Neural progenitor cell (in vitro differentiated cells): Measurements from ENCODE around the gene TMEM232. TPM values are rescaled to one million over a fixed set of nuclear protein-coding genes. Genes with fewer than 3 reads are reported as not detected.

Experiments
- DNase-seq: peaks from one replicate; pipeline ENCODE4 v3.0.0-alpha.2; 2016; ENCODE audit warnings: low spot score
- H2AFZ ChIP-seq: fragments of 200-600 bp; sonication (generic); replicated peaks from 2 replicates; pipeline ENCODE4 v1.6.1; 2016; ENCODE audit warnings: antibody characterized with exemption
- H3F3A ChIP-seq: fragments of 200-600 bp; sonication (generic); 2 replicates; pipeline ENCODE4 v1.6.1; 2016; ENCODE audit warnings: antibody characterized with exemption, low read depth
- H3K27ac ChIP-seq: fragments of 200-600 bp; sonication (generic); 2 replicates; pipeline ENCODE4 v1.5.1; 2016; ENCODE audit warnings: mild to moderate bottlenecking
- H3K27me3 ChIP-seq: fragments of 200-600 bp; sonication (generic); 2 replicates; pipeline ENCODE4 v1.6.1; 2016; ENCODE audit warnings: mild to moderate bottlenecking, moderate library complexity
- H3K36me3 ChIP-seq: fragments of 200-600 bp; sonication (generic); 2 replicates; pipeline ENCODE4 v1.5.1; 2016
- H3K4me1 ChIP-seq: fragments of 200-600 bp; sonication (generic); 2 replicates; pipeline ENCODE4 v1.6.1; 2016; ENCODE audit warnings: mixed run types
- H3K4me2 ChIP-seq: fragments of 200-600 bp; sonication (generic); 2 replicates; pipeline ENCODE4 v1.6.1; 2016
- H3K4me3 ChIP-seq: fragments of 200-600 bp; sonication (generic); 2 replicates; pipeline ENCODE4 v1.5.1; 2016
- H3K79me2 ChIP-seq: fragments of 200-600 bp; sonication (generic); 2 replicates; pipeline ENCODE4 v1.6.1; 2016; ENCODE audit warnings: low read depth
- H3K9ac ChIP-seq: fragments of 200-600 bp; sonication (generic); 2 replicates; pipeline ENCODE4 v1.6.1; 2016
- H3K9me3 ChIP-seq: fragments of 200-600 bp; sonication (generic); 2 replicates; pipeline ENCODE4 v1.5.1; 2016; ENCODE audit warnings: low read depth
- H4K20me1 ChIP-seq: fragments of 200-600 bp; sonication (generic); 2 replicates; pipeline ENCODE4 v1.6.1; 2016; ENCODE audit warnings: low read depth
- H3K27ac Mint-ChIP-seq: 3 replicates; pipeline ENCODE4 v1.8.0; 2021; ENCODE audit warnings: mixed read lengths
- H3K27me3 Mint-ChIP-seq: 2 replicates; pipeline ENCODE4 v1.8.0; 2022; ENCODE audit warnings: low read depth, mild to moderate bottlenecking, inconsistent platforms, moderate library complexity, mixed read lengths; ENCODE audit not compliant: insufficient read depth
- H3K36me3 Mint-ChIP-seq: 3 replicates; pipeline ENCODE4 v1.8.0; 2021; ENCODE audit warnings: mixed read lengths
- H3K4me1 Mint-ChIP-seq: 3 replicates; pipeline ENCODE4 v1.8.0; 2021; ENCODE audit warnings: mixed read lengths
- H3K4me3 Mint-ChIP-seq: 3 replicates; pipeline ENCODE4 v1.8.0; 2021; ENCODE audit warnings: mild to moderate bottlenecking, moderate library complexity, mixed read lengths
- H3K9me3 Mint-ChIP-seq: 3 replicates; pipeline ENCODE4 v1.8.0; 2020; ENCODE audit warnings: mixed read lengths
- CTCF ChIP-seq: fragments of 200-600 bp; sonication (generic); IDR thresholded peaks from 2 replicates; pipeline ENCODE4 v1.5.1; 2017; ENCODE audit warnings: antibody characterized with exemption, mild to moderate bottlenecking
- EZH2 ChIP-seq: fragments of 200-600 bp; sonication (generic); IDR thresholded peaks from 2 replicates; pipeline ENCODE4 v1.6.1; 2017; ENCODE audit warnings: antibody characterized with exemption, mild to moderate bottlenecking, moderate library complexity
- EZH2phosphoT487 ChIP-seq: fragments of 200-600 bp; sonication (generic); IDR thresholded peaks from 2 replicates; pipeline ENCODE4 v1.6.1; 2017; ENCODE audit warnings: antibody characterized with exemption
- total RNA-seq: library from RNA; depleted of rRNA; stranded (reverse); fragments of >200 nt; gene quantifications from 2 replicates; pipeline ENCODE4 v1.2.3, GENCODE V29; 2015; ENCODE audit warnings: low replicate concordance

The TMEM232 gene
- total RNA-seq, 1 donor from 2014 or later = 5.2 TPM

GRCh38 chr5:110727025-110727314 lies 499 bp upstream of the TMEM232 start:
- Histone ChIP-seq H3K79me2 (no peaks in the 10 kb centered on the region), H3K9me3 (no peaks in the 10 kb centered on the region), H3K4me2 (peak overlapping the region; percentile 67), H2AFZ (peak overlapping the region; percentile 66), H3K27ac (no peak overlapping the region), H4K20me1 (no peaks in the 10 kb centered on the region), H3K36me3 (no peaks in the 10 kb centered on the region), H3K4me1 (no peaks in the 10 kb centered on the region), H3K4me3 (peak overlapping the region; percentile 42), H3K9ac (no peak overlapping the region), H3K27me3 (peaks cover 8% of the 10 kb centered on the region), H3F3A (no peaks in the 10 kb centered on the region)
- Mint-ChIP-seq H3K4me1 (peaks cover 8% of the 10 kb centered on the region), H3K36me3 (peaks cover 3% of the 10 kb centered on the region), H3K9me3 (peaks cover 2% of the 10 kb centered on the region), H3K4me3 (peak overlapping the region; percentile 82), H3K27ac (peak overlapping the region; percentile 51), H3K27me3 (no peaks in the 10 kb centered on the region)
- TF ChIP-seq EZH2 (no peak), CTCF (peak; percentile 30)
- peak; percentile 5 for DNase-seq

GRCh38 chr5:110718311-110718710 lies 8.2 kb downstream of the TMEM232 start:
- H3K4me1 ChIP-seq = no peaks in the 10 kb centered on the region
- H3K27ac Mint-ChIP-seq = no peak overlapping the region
- no peak overlapping the region for H2AFZ ChIP-seq
- H3K4me3 Mint-ChIP-seq = no peak overlapping the region
- no peak for DNase-seq
- no peak overlapping the region for H3K4me2 ChIP-seq
- H3K4me1 Mint-ChIP-seq = no peaks in the 10 kb centered on the region
- H3K27me3 Mint-ChIP-seq = no peaks in the 10 kb centered on the region
- no peaks in the 10 kb centered on the region for H3F3A ChIP-seq
- H3K79me2 ChIP-seq = no peaks in the 10 kb centered on the region
- no peaks in the 10 kb centered on the region for H3K9me3 ChIP-seq
- H3K27ac ChIP-seq = no peak overlapping the region
- H3K27me3 ChIP-seq = no peaks in the 10 kb centered on the region
- no peaks in the 10 kb centered on the region for H4K20me1 ChIP-seq
- H3K9ac ChIP-seq = no peak overlapping the region
- H3K36me3 Mint-ChIP-seq = no peaks in the 10 kb centered on the region
- H3K4me3 ChIP-seq = no peak overlapping the region
- no peaks in the 10 kb centered on the region for H3K36me3 ChIP-seq
- no peaks in the 10 kb centered on the region for H3K9me3 Mint-ChIP-seq
- TF ChIP-seq EZH2 (no peak), CTCF (no peak), EZH2phosphoT487 (no peak)

GRCh38 chr5:110716247-110717245 lies 9.9 kb downstream of the TMEM232 start:
- Mint-ChIP-seq H3K27ac (no peak overlapping the region), H3K27me3 (no peaks in the 10 kb centered on the region), H3K36me3 (no peaks in the 10 kb centered on the region), H3K9me3 (no peaks in the 10 kb centered on the region), H3K4me3 (no peak overlapping the region), H3K4me1 (no peaks in the 10 kb centered on the region)
- Histone ChIP-seq H3K4me2 (no peak overlapping the region), H2AFZ (no peak overlapping the region), H3K79me2 (no peaks in the 10 kb centered on the region), H3K9ac (no peak overlapping the region), H3K4me1 (no peaks in the 10 kb centered on the region), H3K27me3 (no peaks in the 10 kb centered on the region), H4K20me1 (no peaks in the 10 kb centered on the region), H3K27ac (no peak overlapping the region), H3K9me3 (no peaks in the 10 kb centered on the region), H3K36me3 (no peaks in the 10 kb centered on the region), H3F3A (no peaks in the 10 kb centered on the region), H3K4me3 (no peak overlapping the region)
- no peak for DNase-seq
- TF ChIP-seq CTCF = peak; percentile 21
- no peak for TF ChIP-seq EZH2
